Right renal cortex interstitium (tissue), 3 donors: ENCODE measurements around the gene DNASE1L1. TPM values are rescaled to one million over a fixed set of nuclear protein-coding genes. Genes with fewer than 3 reads are reported as not detected.

Experiments
- DNase-seq, 3 donors: peaks; one replicate each; pipeline ENCODE4 v3.0.0-alpha.2; 2013; ENCODE audit warnings: low read depth in 3 of 3, low spot score in 2 of 3
- polyA plus RNA-seq, 3 donors: library from polyadenylated mRNA; unstranded; fragments of 120-200 nt; gene quantifications; one replicate each; pipeline ENCODE4 v1.2.1, GENCODE V29; 2013; ENCODE audit not compliant: insufficient read length in 3 of 3

The DNASE1L1 gene
- 10 to 100 TPM; 11.3 to 14.0 (median 11.4) TPM for polyA plus RNA-seq

GRCh38 chrX:154409222-154409871 lies at the start of gene DNASE1L1:
Gene DNASE1L1 (minus strand): TSS chrX:154409254. CDS start chrX:154405568, 3,686 bp downstream.
- no peak for DNase-seq

GRCh38 chrX:154458116-154458953 lies 49.3 kb upstream of the DNASE1L1 start, which contains the start of gene PLXNA3:
Gene PLXNA3 (plus strand): TSS chrX:154458281. CDS start chrX:154460184, 1,903 bp downstream.
- no peak for DNase-seq

GRCh38 chrX:154457491-154458115 lies 48.5 kb upstream of the DNASE1L1 start:
- DNase-seq, result no peak

- no peak for DNase-seq
Observed at GRCh38 chrX:154452823-154453222, 43.8 kb upstream of the DNASE1L1 start.

GRCh38 chrX:154450312-154450711 lies 41.3 kb upstream of the DNASE1L1 start:
- no peak for DNase-seq

GRCh38 chrX:154449618-154450017 lies 40.6 kb upstream of the DNASE1L1 start:
- DNase-seq, result no peak

- DNase-seq, result no peak
Observed at GRCh38 chrX:154448484-154448883, 39.4 kb upstream of the DNASE1L1 start.

GRCh38 chrX:154446430-154446829 lies 37.4 kb upstream of the DNASE1L1 start:
- DNase-seq, result no peak

GRCh38 chrX:154445776-154446175 lies 36.7 kb upstream of the DNASE1L1 start:
- no peak for DNase-seq

- no peak for DNase-seq
Observed at GRCh38 chrX:154444755-154445246, 35.7 kb upstream of the DNASE1L1 start.

- DNase-seq, result no peak
Observed at GRCh38 chrX:154443992-154444754, 35.1 kb upstream of the DNASE1L1 start, which contains the start of gene FAM50A. Gene FAM50A (plus strand): TSS chrX:154444141. CDS start chrX:154444236, 95 bp downstream.

GRCh38 chrX:154443479-154443910 lies 34.4 kb upstream of the DNASE1L1 start:
- no peak for DNase-seq

- no peak for DNase-seq
Observed at GRCh38 chrX:154441984-154442707, 33.1 kb upstream of the DNASE1L1 start.

GRCh38 chrX:154441564-154441963 lies 32.5 kb upstream of the DNASE1L1 start:
- no peak for DNase-seq

GRCh38 chrX:154440623-154441357 lies 31.7 kb upstream of the DNASE1L1 start:
- no peak for DNase-seq

- DNase-seq, result no peak
Observed at GRCh38 chrX:154439841-154440240, 30.8 kb upstream of the DNASE1L1 start.

GRCh38 chrX:154437971-154438893 lies 29.2 kb upstream of the DNASE1L1 start:
- DNase-seq, result no peak
